Activated naive CD8-positive, alpha-beta T cell (primary cell): ENCODE data around the gene TENM3.

Source experiments
- H3K27ac Mint-ChIP-seq: one replicate; pipeline ENCODE4 v1.8.0; 2021; ENCODE audit warnings: mixed read lengths
- H3K27me3 Mint-ChIP-seq: one replicate; pipeline ENCODE4 v1.8.0; 2021; ENCODE audit warnings: mixed read lengths
- H3K36me3 Mint-ChIP-seq: one replicate; pipeline ENCODE4 v1.8.0; 2021; ENCODE audit warnings: mixed read lengths
- H3K4me1 Mint-ChIP-seq: one replicate; pipeline ENCODE4 v1.8.0; 2021; ENCODE audit warnings: low read depth, mixed read lengths
- H3K4me3 Mint-ChIP-seq: one replicate; pipeline ENCODE4 v1.8.0; 2021; ENCODE audit warnings: mild to moderate bottlenecking, mixed read lengths
- H3K9me3 Mint-ChIP-seq: one replicate; pipeline ENCODE4 v1.8.0; 2021; ENCODE audit warnings: low read depth, mixed read lengths

Gene TENM3

GRCh38 chr4:182255441-182256190 is 12.4 kb downstream of the TENM3 start:
- H3K36me3 Mint-ChIP-seq: no peaks in the 10 kb centered on the region
- H3K27ac Mint-ChIP-seq: no peak overlapping the region
- no peak overlapping the region for H3K4me3 Mint-ChIP-seq
- H3K9me3 Mint-ChIP-seq: no peaks in the 10 kb centered on the region
- no peaks in the 10 kb centered on the region for H3K27me3 Mint-ChIP-seq
- no peaks in the 10 kb centered on the region for H3K4me1 Mint-ChIP-seq

- Mint-ChIP-seq H3K36me3 (no peaks in the 10 kb centered on the region), H3K4me3 (no peak overlapping the region), H3K9me3 (no peaks in the 10 kb centered on the region), H3K4me1 (no peaks in the 10 kb centered on the region), H3K27ac (no peak overlapping the region), H3K27me3 (no peaks in the 10 kb centered on the region)
Observed at GRCh38 chr4:182257016-182257415, 13.8 kb downstream of the TENM3 start.

DNA sequence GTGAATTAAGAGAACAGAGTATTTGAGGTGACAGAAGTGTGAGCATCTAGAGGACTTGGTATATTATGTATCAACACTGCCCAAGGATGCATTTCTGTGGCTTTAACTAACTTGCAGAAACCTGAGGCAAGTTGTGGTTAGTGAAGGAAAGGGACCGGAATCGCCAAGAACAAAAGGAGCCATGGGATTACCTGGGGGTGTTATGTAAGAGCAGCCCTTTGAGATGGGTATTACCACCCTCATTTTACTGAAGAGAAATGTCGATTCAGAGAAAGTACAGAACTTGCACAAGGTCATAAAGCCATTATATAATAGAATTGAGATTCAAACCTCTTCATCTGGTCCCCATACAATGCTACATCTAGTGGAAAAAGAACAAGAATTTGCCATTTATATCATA is 14.3 kb downstream of the TENM3 start:
- Mint-ChIP-seq H3K36me3 (no peaks in the 10 kb centered on the region), H3K27ac (no peak overlapping the region), H3K4me3 (no peak overlapping the region), H3K4me1 (no peaks in the 10 kb centered on the region), H3K27me3 (no peaks in the 10 kb centered on the region), H3K9me3 (no peaks in the 10 kb centered on the region)

GRCh38 chr4:182258441-182259000 is 15.3 kb downstream of the TENM3 start:
- no peak overlapping the region for H3K4me3 Mint-ChIP-seq
- no peaks in the 10 kb centered on the region for H3K4me1 Mint-ChIP-seq
- H3K9me3 Mint-ChIP-seq: no peaks in the 10 kb centered on the region
- no peak overlapping the region for H3K27ac Mint-ChIP-seq
- no peaks in the 10 kb centered on the region for H3K36me3 Mint-ChIP-seq
- no peaks in the 10 kb centered on the region for H3K27me3 Mint-ChIP-seq

- Mint-ChIP-seq H3K27me3 (no peaks in the 10 kb centered on the region), H3K27ac (no peak overlapping the region), H3K4me1 (no peaks in the 10 kb centered on the region), H3K9me3 (no peaks in the 10 kb centered on the region), H3K36me3 (no peaks in the 10 kb centered on the region), H3K4me3 (no peak overlapping the region)
Observed at GRCh38 chr4:182261651-182262223, 18.5 kb downstream of the TENM3 start.

DNA sequence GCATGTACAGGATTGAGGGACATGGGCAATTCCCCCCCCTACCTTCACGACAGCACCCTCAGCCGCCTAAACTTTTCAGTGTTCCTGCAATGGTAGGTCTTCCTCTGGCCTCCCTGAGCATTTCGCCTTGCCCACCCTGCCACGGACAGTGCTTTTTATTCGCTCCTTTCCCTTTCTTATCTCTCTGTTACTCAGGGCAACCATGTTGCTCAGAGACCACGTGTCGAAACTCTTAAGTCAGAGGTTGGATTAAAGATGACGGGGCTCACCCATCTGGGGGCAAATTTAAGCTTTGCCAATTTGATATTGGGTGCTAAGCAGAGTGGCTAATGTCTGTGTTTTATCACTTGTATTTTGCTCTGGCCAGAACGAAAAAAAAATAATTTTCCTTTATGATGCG is 20.4 kb downstream of the TENM3 start:
- Mint-ChIP-seq H3K27me3 (no peaks in the 10 kb centered on the region), H3K4me1 (no peaks in the 10 kb centered on the region), H3K4me3 (no peak overlapping the region), H3K27ac (no peak overlapping the region), H3K36me3 (no peaks in the 10 kb centered on the region), H3K9me3 (no peaks in the 10 kb centered on the region)

- Mint-ChIP-seq H3K9me3 (peaks cover 3% of the 10 kb centered on the region), H3K36me3 (no peaks in the 10 kb centered on the region), H3K4me3 (no peak overlapping the region), H3K4me1 (no peaks in the 10 kb centered on the region), H3K27ac (no peak overlapping the region), H3K27me3 (no peaks in the 10 kb centered on the region)
Observed at GRCh38 chr4:182264139-182264752, 21.0 kb downstream of the TENM3 start.

- Mint-ChIP-seq H3K27ac (no peak overlapping the region), H3K36me3 (no peaks in the 10 kb centered on the region), H3K9me3 (peaks cover 3% of the 10 kb centered on the region), H3K4me3 (no peak overlapping the region), H3K27me3 (no peaks in the 10 kb centered on the region), H3K4me1 (no peaks in the 10 kb centered on the region)
Observed at GRCh38 chr4:182265881-182266280, 22.7 kb downstream of the TENM3 start.

- Mint-ChIP-seq H3K4me1 (no peaks in the 10 kb centered on the region), H3K9me3 (peaks cover 3% of the 10 kb centered on the region)
Observed at GRCh38 chr4:182267048-182267447, 23.8 kb downstream of the TENM3 start.

DNA sequence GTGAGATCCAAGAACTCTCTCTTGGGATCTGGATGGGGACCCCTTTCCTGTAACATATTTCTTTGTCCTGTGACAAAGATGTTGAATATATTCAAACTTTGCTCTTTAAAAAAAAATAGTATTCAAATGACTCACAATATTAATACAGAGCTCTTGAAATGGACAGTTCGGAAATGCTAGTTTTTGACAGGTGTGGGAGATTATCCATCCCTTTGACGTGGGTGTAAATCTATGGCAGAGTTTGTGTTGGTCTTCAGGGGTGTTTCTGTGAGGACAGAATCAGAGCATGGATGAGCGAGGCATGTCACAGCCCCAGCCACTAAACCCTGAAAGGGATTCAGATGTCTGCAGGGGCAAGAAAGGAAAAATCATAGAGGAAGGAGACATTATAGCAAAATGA is 25.8 kb downstream of the TENM3 start:
- Mint-ChIP-seq H3K27ac (no peak overlapping the region), H3K36me3 (no peaks in the 10 kb centered on the region), H3K9me3 (peaks cover 5% of the 10 kb centered on the region), H3K27me3 (no peaks in the 10 kb centered on the region), H3K4me1 (no peaks in the 10 kb centered on the region), H3K4me3 (no peak overlapping the region)

More at GRCh38 chr4:182267048-182267447, 23.8 kb downstream of the TENM3 start:
- H3K4me3 Mint-ChIP-seq: no peak overlapping the region
- no peaks in the 10 kb centered on the region for H3K36me3 Mint-ChIP-seq
- H3K27me3 Mint-ChIP-seq: no peaks in the 10 kb centered on the region
- H3K27ac Mint-ChIP-seq: no peak overlapping the region

DNA sequence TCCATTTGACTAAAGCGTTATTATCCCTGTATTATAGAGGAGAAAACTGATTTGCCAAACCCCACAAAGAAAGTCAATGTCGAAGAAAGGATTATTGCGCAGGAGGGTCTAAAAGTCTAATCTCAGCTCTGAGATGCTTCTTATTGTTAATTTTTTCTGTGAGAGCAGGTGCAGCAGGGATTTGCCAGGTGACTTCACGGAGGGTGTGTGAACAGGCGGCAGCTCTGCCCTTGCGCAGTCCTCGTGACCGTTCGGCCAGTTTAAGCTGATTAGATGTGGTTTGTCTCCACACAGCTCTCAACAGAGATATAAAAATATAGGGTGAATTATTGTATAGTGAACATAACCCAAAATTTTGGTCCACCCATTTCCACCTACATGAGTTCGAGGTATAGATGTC is 28.5 kb downstream of the TENM3 start:
- H3K9me3 Mint-ChIP-seq: peaks cover 5% of the 10 kb centered on the region
- no peaks in the 10 kb centered on the region for H3K27me3 Mint-ChIP-seq
- H3K4me1 Mint-ChIP-seq: no peaks in the 10 kb centered on the region
- H3K4me3 Mint-ChIP-seq: no peak overlapping the region
- no peaks in the 10 kb centered on the region for H3K36me3 Mint-ChIP-seq
- no peak overlapping the region for H3K27ac Mint-ChIP-seq

DNA sequence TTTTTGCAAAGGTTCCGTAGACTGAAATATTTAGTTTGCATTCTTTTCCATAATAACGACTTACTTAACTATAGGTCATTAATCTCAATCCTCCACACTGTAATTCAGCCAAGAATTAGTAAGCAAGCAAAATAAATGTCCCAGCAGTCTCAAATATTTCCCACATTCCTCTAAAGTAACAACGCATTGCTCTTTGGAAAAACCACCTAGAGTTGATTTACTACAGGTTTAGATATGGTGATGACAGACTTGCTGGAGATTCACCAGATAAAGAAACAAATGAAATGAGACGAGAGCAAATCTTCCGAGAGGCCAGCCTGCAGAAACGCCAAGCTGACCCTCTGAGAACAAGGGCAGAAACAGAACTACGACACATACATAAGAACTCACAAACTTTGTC is 28.9 kb downstream of the TENM3 start:
- Mint-ChIP-seq H3K4me3 (no peak overlapping the region), H3K27me3 (no peaks in the 10 kb centered on the region), H3K27ac (no peak overlapping the region), H3K4me1 (no peaks in the 10 kb centered on the region), H3K9me3 (peaks cover 5% of the 10 kb centered on the region), H3K36me3 (no peaks in the 10 kb centered on the region)

GRCh38 chr4:182273191-182273935 is 30.2 kb downstream of the TENM3 start:
- Mint-ChIP-seq H3K36me3 (no peaks in the 10 kb centered on the region), H3K4me3 (no peak overlapping the region), H3K9me3 (peaks cover 5% of the 10 kb centered on the region), H3K27ac (no peak overlapping the region), H3K27me3 (no peaks in the 10 kb centered on the region), H3K4me1 (no peaks in the 10 kb centered on the region)

- peaks cover 3% of the 10 kb centered on the region for H3K9me3 Mint-ChIP-seq
- no peaks in the 10 kb centered on the region for H3K36me3 Mint-ChIP-seq
- no peak overlapping the region for H3K27ac Mint-ChIP-seq
- H3K27me3 Mint-ChIP-seq: no peaks in the 10 kb centered on the region
- no peak overlapping the region for H3K4me3 Mint-ChIP-seq
- no peaks in the 10 kb centered on the region for H3K4me1 Mint-ChIP-seq
Observed at GRCh38 chr4:182276210-182277109, 33.3 kb downstream of the TENM3 start.
